Measurements from ENCODE around the gene CYB5A.

- TF ChIP-seq POLR2A (IDR thresholded peaks at IDR 0.05) = no peak
- peak in 1 of 4 experiments; percentile 24 for TF ChIP-seq CTCF (IDR thresholded peaks at IDR 0.05)
These were observed 830 bp downstream of the CYB5A start for GRCh38 chr18:74290794-74291471.

Data from uterus (tissue), 2 donors.